Astrocyte (in vitro differentiated cells and primary cell): ENCODE data around the gene ACOX3.

Experiments
- EZH2 ChIP-seq: IDR thresholded peaks from 2 replicates; pipeline ENCODE4 v1.6.1; 2012; ENCODE audit warnings: mild to moderate bottlenecking, low read length, inconsistent platforms; ENCODE audit not compliant: insufficient read depth
- TF ChIP-seq, protein P1 (sequence below): IDR thresholded peaks from 2 replicates; pipeline ENCODE4 v1.5.1; 2011; ENCODE audit warnings: low read depth, mild to moderate bottlenecking, inconsistent platforms, low read length, moderate library complexity; ENCODE audit not compliant: insufficient read depth

DNA sequence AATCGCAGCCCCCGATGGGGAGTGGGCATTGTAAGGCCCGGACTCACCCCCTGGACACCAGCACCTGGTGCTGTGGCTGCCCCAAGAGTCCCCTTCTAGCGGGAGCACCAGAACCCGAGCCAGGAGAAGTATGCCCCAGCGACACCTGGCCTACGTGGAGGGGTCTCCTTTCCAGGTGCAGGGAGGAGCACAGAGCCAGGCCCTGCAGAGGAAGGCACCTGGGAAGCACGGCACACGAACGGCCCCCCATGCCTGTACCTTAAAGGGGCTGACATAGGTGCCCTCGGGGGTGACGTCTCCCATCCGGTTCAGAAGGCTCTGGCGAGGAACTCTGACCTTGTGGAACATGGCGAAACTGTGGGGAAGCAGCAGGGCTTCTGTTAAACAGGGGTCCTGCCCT, 41.2 kb downstream of the ACOX3 start:
- TF ChIP-seq, protein P1, sequence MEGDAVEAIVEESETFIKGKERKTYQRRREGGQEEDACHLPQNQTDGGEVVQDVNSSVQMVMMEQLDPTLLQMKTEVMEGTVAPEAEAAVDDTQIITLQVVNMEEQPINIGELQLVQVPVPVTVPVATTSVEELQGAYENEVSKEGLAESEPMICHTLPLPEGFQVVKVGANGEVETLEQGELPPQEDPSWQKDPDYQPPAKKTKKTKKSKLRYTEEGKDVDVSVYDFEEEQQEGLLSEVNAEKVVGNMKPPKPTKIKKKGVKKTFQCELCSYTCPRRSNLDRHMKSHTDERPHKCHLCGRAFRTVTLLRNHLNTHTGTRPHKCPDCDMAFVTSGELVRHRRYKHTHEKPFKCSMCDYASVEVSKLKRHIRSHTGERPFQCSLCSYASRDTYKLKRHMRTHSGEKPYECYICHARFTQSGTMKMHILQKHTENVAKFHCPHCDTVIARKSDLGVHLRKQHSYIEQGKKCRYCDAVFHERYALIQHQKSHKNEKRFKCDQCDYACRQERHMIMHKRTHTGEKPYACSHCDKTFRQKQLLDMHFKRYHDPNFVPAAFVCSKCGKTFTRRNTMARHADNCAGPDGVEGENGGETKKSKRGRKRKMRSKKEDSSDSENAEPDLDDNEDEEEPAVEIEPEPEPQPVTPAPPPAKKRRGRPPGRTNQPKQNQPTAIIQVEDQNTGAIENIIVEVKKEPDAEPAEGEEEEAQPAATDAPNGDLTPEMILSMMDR, result no peak
- TF ChIP-seq EZH2, result no peak
